Measurements from ENCODE around the gene CSRP3.

The CSRP3 gene

DNA sequence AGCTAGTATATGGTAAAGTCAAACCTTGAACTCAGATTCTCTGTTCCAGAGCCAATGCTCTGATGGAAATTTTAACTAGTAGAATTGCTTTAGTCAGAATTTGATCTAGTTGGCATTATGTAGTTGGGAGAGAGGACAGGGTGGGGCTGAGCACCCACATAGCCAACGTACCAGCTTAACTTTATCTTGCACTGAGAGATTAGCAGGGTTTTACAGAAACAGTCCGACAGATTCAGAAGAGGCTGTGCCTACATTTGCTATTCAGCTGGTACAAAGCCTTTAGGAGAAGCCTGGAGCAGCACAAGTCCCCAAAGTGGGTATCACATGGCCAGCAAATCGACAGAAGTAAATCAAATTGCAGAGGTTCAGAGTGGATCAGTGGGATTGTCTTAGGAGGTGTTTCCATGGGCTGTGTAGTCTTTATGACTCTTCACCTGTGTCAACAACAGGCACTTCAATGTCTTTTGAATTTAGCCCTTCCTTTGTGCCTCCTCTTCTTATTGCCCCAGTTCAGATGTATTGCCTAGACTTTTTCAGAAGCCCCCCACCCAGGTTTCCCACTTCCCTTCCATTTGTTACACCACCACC lies 7.3 kb upstream of the CSRP3 start:
- Histone ChIP-seq H3K9ac (ENCODE audit: low read length in 5 of 5) (no peak overlapping the region), H3K4me1 (ENCODE audit: control insufficient read depth in 5 of 5, insufficient read depth in 5 of 5, low read length in 5 of 5) (no peaks in the 10 kb centered on the region), H3K9me3 (ENCODE audit: control insufficient read depth in 5 of 5, low read length in 5 of 5) (no peaks in the 10 kb centered on the region), H3K27ac (ENCODE audit: low read depth, low read length) (no peak overlapping the region), H3K36me3 (ENCODE audit: control insufficient read depth in 5 of 5, insufficient read depth in 5 of 5, low read length in 5 of 5) (no peaks in the 10 kb centered on the region), H3K27me3 (ENCODE audit: control insufficient read depth in 5 of 5, insufficient read depth in 4 of 5, low read length in 5 of 5) (peaks cover 3 to 6% (median 4%) of the 10 kb centered on the region in 5 donors), H3K4me3 (ENCODE audit: low read depth in 1 of 5, low read length in 5 of 5) (no peak overlapping the region)

DNA sequence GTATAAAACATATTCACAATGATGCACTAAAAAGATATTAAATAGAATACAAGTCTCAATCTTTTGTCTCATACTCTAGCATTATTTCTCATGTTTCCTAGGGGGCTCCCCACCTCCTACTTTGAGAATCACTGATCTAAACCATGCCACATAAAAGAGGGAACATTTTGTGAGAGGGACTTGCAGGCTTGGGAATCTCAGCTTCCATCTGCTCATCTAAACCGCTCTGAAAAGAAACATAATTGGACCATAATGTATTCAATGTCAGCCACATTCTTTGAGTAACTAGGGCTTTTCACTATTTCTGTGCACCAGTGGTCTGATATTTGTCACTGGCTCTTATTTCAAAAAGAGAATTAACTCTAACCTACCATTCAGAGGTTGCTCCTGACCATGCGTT lies 6.4 kb upstream of the CSRP3 start:
- peaks cover under 1 to 5% (median 2%) of the 10 kb centered on the region in 5 donors for H3K27me3 ChIP-seq (ENCODE audit: control insufficient read depth in 5 of 5, insufficient read depth in 4 of 5, low read length in 5 of 5)
- no peak overlapping the region for H3K27ac ChIP-seq (ENCODE audit: low read depth, low read length)
- no peak overlapping the region for H3K9ac ChIP-seq (ENCODE audit: low read length in 5 of 5)
- no peak overlapping the region for H3K4me3 ChIP-seq (ENCODE audit: low read depth in 1 of 5, low read length in 5 of 5)
- no peaks in the 10 kb centered on the region for H3K4me1 ChIP-seq (ENCODE audit: control insufficient read depth in 5 of 5, insufficient read depth in 5 of 5, low read length in 5 of 5)
- no peaks in the 10 kb centered on the region for H3K9me3 ChIP-seq (ENCODE audit: control insufficient read depth in 5 of 5, low read length in 5 of 5)
- no peaks in the 10 kb centered on the region for H3K36me3 ChIP-seq (ENCODE audit: control insufficient read depth in 5 of 5, insufficient read depth in 5 of 5, low read length in 5 of 5)

DNA sequence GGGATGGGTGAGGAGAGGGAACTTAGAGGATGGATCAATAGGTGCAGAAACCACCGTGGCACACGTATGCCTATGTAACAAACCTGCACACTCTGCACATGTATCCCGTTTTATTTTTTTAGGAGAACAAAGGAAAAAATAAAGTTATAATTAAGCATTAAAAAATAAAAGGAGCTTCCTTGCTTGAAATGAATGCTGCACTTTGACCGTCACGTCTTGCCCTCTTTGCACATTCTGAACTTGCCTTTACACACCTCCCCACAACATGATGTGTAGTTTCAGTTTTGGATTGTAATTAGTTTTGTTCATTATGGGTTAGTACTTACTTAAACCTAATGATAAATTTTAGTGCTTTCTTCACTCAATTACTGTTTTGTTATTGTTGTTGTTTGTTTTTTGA lies 3.1 kb upstream of the CSRP3 start:
- Histone ChIP-seq H3K9me3 (ENCODE audit: control insufficient read depth in 5 of 5, low read length in 5 of 5) (no peaks in the 10 kb centered on the region), H3K4me1 (ENCODE audit: control insufficient read depth in 5 of 5, insufficient read depth in 5 of 5, low read length in 5 of 5) (peaks cover 0 to 4% (median 0%) of the 10 kb centered on the region in 5 donors), H3K9ac (ENCODE audit: low read length in 5 of 5) (no peak overlapping the region), H3K27ac (ENCODE audit: low read depth, low read length) (no peak overlapping the region), H3K36me3 (ENCODE audit: control insufficient read depth in 5 of 5, insufficient read depth in 5 of 5, low read length in 5 of 5) (no peaks in the 10 kb centered on the region), H3K27me3 (ENCODE audit: control insufficient read depth in 5 of 5, insufficient read depth in 4 of 5, low read length in 5 of 5) (peaks cover 0 to 5% (median 3%) of the 10 kb centered on the region in 5 donors), H3K4me3 (ENCODE audit: low read depth in 1 of 5, low read length in 5 of 5) (no peak overlapping the region)

- peaks cover 0 to 4% (median 0%) of the 10 kb centered on the region in 5 donors for H3K4me1 ChIP-seq (ENCODE audit: control insufficient read depth in 5 of 5, insufficient read depth in 5 of 5, low read length in 5 of 5)
- H3K9ac ChIP-seq (ENCODE audit: low read length in 5 of 5), result no peak overlapping the region
- no peak overlapping the region for H3K27ac ChIP-seq (ENCODE audit: low read depth, low read length)
- H3K9me3 ChIP-seq (ENCODE audit: control insufficient read depth in 5 of 5, low read length in 5 of 5), result no peaks in the 10 kb centered on the region
- H3K27me3 ChIP-seq (ENCODE audit: control insufficient read depth in 5 of 5, insufficient read depth in 4 of 5, low read length in 5 of 5), result peaks cover 0 to 3% (median 0%) of the 10 kb centered on the region in 5 donors
- no peak overlapping the region for H3K4me3 ChIP-seq (ENCODE audit: low read depth in 1 of 5, low read length in 5 of 5)
- H3K36me3 ChIP-seq (ENCODE audit: control insufficient read depth in 5 of 5, insufficient read depth in 5 of 5, low read length in 5 of 5), result no peaks in the 10 kb centered on the region
Observed at GRCh38 chr11:19200410-19201201, 1.2 kb downstream of the CSRP3 start.

GRCh38 chr11:19199771-19200170 lies 2.0 kb downstream of the CSRP3 start:
- Histone ChIP-seq H3K36me3 (ENCODE audit: control insufficient read depth in 5 of 5, insufficient read depth in 5 of 5, low read length in 5 of 5) (no peaks in the 10 kb centered on the region), H3K27ac (ENCODE audit: low read depth, low read length) (no peak overlapping the region), H3K27me3 (ENCODE audit: control insufficient read depth in 5 of 5, insufficient read depth in 4 of 5, low read length in 5 of 5) (peaks cover 0 to 3% (median 0%) of the 10 kb centered on the region in 5 donors), H3K4me1 (ENCODE audit: control insufficient read depth in 5 of 5, insufficient read depth in 5 of 5, low read length in 5 of 5) (peaks cover 0 to 4% (median 0%) of the 10 kb centered on the region in 5 donors), H3K9me3 (ENCODE audit: control insufficient read depth in 5 of 5, low read length in 5 of 5) (no peaks in the 10 kb centered on the region), H3K4me3 (ENCODE audit: low read depth in 1 of 5, low read length in 5 of 5) (no peak overlapping the region), H3K9ac (ENCODE audit: low read length in 5 of 5) (no peak overlapping the region)

DNA sequence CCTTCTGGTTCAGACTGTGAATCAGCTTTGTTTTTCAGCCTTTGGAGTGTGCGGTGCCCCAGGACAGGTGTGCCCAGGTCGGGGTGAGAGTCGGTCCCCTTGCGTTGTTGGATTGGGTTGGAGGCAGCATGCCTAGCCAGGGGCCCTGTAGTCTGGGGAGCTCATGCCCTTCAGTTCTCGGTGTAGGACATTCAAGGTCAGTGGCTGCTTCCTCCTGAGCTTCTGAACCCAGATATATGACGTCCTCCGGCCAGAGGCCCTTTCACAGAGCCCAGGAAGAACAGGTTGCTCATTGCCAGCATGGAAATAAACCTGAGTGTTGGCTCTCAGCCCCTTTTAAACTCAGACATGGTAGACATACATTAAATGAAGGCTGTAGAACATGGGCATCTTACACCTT lies 2.7 kb downstream of the CSRP3 start:
- peaks cover 0 to 3% (median 0%) of the 10 kb centered on the region in 5 donors for H3K27me3 ChIP-seq (ENCODE audit: control insufficient read depth in 5 of 5, insufficient read depth in 4 of 5, low read length in 5 of 5)
- H3K36me3 ChIP-seq (ENCODE audit: control insufficient read depth in 5 of 5, insufficient read depth in 5 of 5, low read length in 5 of 5), result no peaks in the 10 kb centered on the region
- no peak overlapping the region for H3K9ac ChIP-seq (ENCODE audit: low read length in 5 of 5)
- H3K4me1 ChIP-seq (ENCODE audit: control insufficient read depth in 5 of 5, insufficient read depth in 5 of 5, low read length in 5 of 5), result peaks cover 0 to 4% (median 0%) of the 10 kb centered on the region in 5 donors
- no peaks in the 10 kb centered on the region for H3K9me3 ChIP-seq (ENCODE audit: control insufficient read depth in 5 of 5, low read length in 5 of 5)
- H3K27ac ChIP-seq (ENCODE audit: low read depth, low read length), result no peak overlapping the region
- H3K4me3 ChIP-seq (ENCODE audit: low read depth in 1 of 5, low read length in 5 of 5), result no peak overlapping the region

DNA sequence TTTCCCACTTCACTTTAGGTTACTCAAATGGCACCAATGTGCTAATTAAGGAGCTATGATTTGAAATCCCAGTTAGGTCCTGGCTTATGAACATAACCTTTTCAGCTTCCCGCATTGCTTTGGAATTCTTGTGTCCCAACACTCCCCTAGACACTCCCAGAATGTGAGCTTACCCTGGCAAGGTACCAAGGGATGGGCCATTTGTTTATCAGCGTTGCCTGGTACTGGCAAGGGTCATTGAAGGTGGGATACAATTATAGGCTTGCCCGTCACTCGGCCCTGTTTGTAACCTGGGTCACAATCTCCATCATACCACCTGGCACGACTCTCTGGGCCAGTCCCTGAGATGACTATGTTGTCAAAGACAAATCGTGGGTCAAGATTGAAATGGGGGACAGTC lies 5.4 kb downstream of the CSRP3 start:
- Histone ChIP-seq H3K36me3 (ENCODE audit: control insufficient read depth in 5 of 5, insufficient read depth in 5 of 5, low read length in 5 of 5) (no peaks in the 10 kb centered on the region), H3K27ac (ENCODE audit: low read depth, low read length) (no peak overlapping the region), H3K9me3 (ENCODE audit: control insufficient read depth in 5 of 5, low read length in 5 of 5) (no peaks in the 10 kb centered on the region), H3K9ac (ENCODE audit: low read length in 5 of 5) (no peak overlapping the region), H3K27me3 (ENCODE audit: control insufficient read depth in 5 of 5, insufficient read depth in 4 of 5, low read length in 5 of 5) (peaks cover 0 to 3% (median 0%) of the 10 kb centered on the region in 5 donors), H3K4me1 (ENCODE audit: control insufficient read depth in 5 of 5, insufficient read depth in 5 of 5, low read length in 5 of 5) (peaks cover 0 to 4% (median 0%) of the 10 kb centered on the region in 5 donors), H3K4me3 (ENCODE audit: low read depth in 1 of 5, low read length in 5 of 5) (no peak overlapping the region)

GRCh38 chr11:19194620-19195308 lies 7.0 kb downstream of the CSRP3 start:
- Histone ChIP-seq H3K27ac (ENCODE audit: low read depth, low read length) (no peak overlapping the region), H3K4me3 (ENCODE audit: low read depth in 1 of 5, low read length in 5 of 5) (no peak overlapping the region), H3K36me3 (ENCODE audit: control insufficient read depth in 5 of 5, insufficient read depth in 5 of 5, low read length in 5 of 5) (no peaks in the 10 kb centered on the region), H3K27me3 (ENCODE audit: control insufficient read depth in 5 of 5, insufficient read depth in 4 of 5, low read length in 5 of 5) (peaks cover 0 to 3% (median 0%) of the 10 kb centered on the region in 5 donors), H3K9ac (ENCODE audit: low read length in 5 of 5) (no peak overlapping the region), H3K4me1 (ENCODE audit: control insufficient read depth in 5 of 5, insufficient read depth in 5 of 5, low read length in 5 of 5) (no peaks in the 10 kb centered on the region), H3K9me3 (ENCODE audit: control insufficient read depth in 5 of 5, low read length in 5 of 5) (no peaks in the 10 kb centered on the region)

DNA sequence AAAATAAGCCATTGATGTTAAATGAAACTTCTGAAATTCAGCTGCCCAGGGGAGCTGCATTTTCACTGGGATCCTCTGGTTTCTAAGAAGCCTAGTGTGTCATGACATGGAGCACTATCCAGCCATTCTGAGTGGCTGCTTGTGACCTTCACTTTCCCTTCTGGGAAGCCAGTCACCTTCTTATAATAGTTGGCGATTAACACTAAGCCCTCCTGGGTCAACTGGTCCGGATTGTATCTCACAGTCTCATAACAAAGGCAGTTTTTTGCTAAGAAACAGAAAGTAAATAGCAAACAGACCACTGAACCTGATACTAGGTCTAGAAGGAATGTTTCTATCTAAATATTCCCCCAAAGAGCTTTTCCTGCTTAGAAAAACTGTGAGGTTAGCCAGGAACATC lies 7.9 kb downstream of the CSRP3 start:
- Histone ChIP-seq H3K27ac (ENCODE audit: low read depth, low read length) (no peak overlapping the region), H3K4me3 (ENCODE audit: low read depth in 1 of 5, low read length in 5 of 5) (no peak overlapping the region), H3K9ac (ENCODE audit: low read length in 5 of 5) (no peak overlapping the region), H3K4me1 (ENCODE audit: control insufficient read depth in 5 of 5, insufficient read depth in 5 of 5, low read length in 5 of 5) (no peaks in the 10 kb centered on the region), H3K27me3 (ENCODE audit: control insufficient read depth in 5 of 5, insufficient read depth in 4 of 5, low read length in 5 of 5) (peaks cover 0 to 3% (median 0%) of the 10 kb centered on the region in 5 donors), H3K36me3 (ENCODE audit: control insufficient read depth in 5 of 5, insufficient read depth in 5 of 5, low read length in 5 of 5) (no peaks in the 10 kb centered on the region), H3K9me3 (ENCODE audit: control insufficient read depth in 5 of 5, low read length in 5 of 5) (no peaks in the 10 kb centered on the region)

Data from subcutaneous abdominal adipose tissue (tissue), 5 donors.